Measurements from ENCODE around the gene MEIS1. TPM values are rescaled to one million over a fixed set of nuclear protein-coding genes. Genes with fewer than 3 reads are reported as not detected.

Gene MEIS1
- total RNA-seq, 1 experiment from 2014 or later: 0.66 TPM

DNA sequence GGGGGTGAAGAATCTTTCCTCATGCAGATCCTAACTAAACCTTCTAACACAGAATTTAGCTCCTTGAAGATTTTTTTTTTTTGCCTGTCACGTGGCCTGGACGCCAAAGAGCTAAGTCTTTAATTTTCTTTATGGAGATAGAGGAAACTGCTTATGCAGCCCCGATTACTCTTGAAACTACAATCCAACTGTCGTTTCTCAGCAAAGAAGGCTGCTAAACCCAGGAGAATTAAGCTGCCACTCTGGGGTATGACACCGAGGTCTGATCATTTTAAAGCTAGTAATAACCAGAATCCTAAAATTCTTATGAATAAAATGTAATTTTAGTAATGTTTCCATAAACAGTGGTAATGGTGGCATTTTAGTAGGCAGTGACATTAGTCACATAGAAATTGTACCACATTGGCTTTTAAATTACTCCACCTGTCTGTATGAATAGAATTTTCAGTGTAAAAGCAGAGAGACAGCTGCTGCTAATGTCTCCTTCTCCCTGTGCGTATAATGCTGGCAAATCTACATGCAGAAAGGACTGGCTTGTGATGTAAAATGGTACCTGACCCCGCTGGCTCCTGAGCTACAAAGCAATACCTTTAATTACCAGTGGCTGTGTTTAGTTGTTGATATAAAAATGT is 86.5 kb downstream of the MEIS1 start:
- Histone ChIP-seq H3K27me3 (ENCODE audit: insufficient read depth, low read length) (no peaks in the 10 kb centered on the region), H4K91ac (ENCODE audit: insufficient read length, low read depth, low read length) (no peak overlapping the region), H2BK120ac (ENCODE audit: low read depth, low read length, poor library complexity, severe bottlenecking) (no peak overlapping the region), H2BK12ac (ENCODE audit: insufficient read length, low read depth, low read length) (no peak overlapping the region), H3K14ac (ENCODE audit: insufficient read depth, low read length) (no peak overlapping the region), H3K18ac (ENCODE audit: insufficient read length, low read depth, low read length) (no peak overlapping the region), H2BK5ac (ENCODE audit: insufficient read length, low read length) (no peak overlapping the region), H3K79me2 (ENCODE audit: insufficient read depth, low read length) (no peaks in the 10 kb centered on the region), H3T11ph (ENCODE audit: low read length) (no peak overlapping the region), H3K27ac (ENCODE audit: insufficient read length, low read depth, low read length) (no peak overlapping the region), H3K4me1 (ENCODE audit: insufficient read depth, low read length) (peaks cover 3% of the 10 kb centered on the region; the same call in 1 of the 2 replicates), H2BK20ac (ENCODE audit: low read depth, low read length, poor library complexity, severe bottlenecking) (no peak overlapping the region), H3K23ac (ENCODE audit: insufficient read length, low read depth, low read length) (no peak overlapping the region), H2AK5ac (ENCODE audit: insufficient read length, low read length) (no peak overlapping the region), H3K79me1 (ENCODE audit: insufficient read depth, low read depth, low read length, poor library complexity, severe bottlenecking) (no peaks in the 10 kb centered on the region), H2AFZ (ENCODE audit: low read length) (no peak overlapping the region), H4K8ac (replicated peaks; ENCODE audit: insufficient read length, low read depth, low read length) (no peak overlapping the region), H2BK15ac (ENCODE audit: low read depth, low read length) (no peak overlapping the region), H3K56ac (ENCODE audit: insufficient read length, low read depth, low read length) (no peak overlapping the region), H3K23me2 (ENCODE audit: insufficient read length, low read depth, low read length, poor library complexity, severe bottlenecking) (no peaks in the 10 kb centered on the region), H4K5ac (ENCODE audit: insufficient read length, low read depth, low read length) (no peak overlapping the region), H3K4me2 (ENCODE audit: insufficient read depth, insufficient read length, low read length) (no peak overlapping the region), H3K9ac (ENCODE audit: extremely low read depth, insufficient read length, low read length) (no peak overlapping the region), H3K9me3 (ENCODE audit: control insufficient read depth, low read depth, low read length) (no peaks in the 10 kb centered on the region), H4K20me1 (ENCODE audit: control insufficient read depth, insufficient read depth, insufficient read length) (no peaks in the 10 kb centered on the region), H3K4ac (ENCODE audit: low read depth, low read length) (no peak overlapping the region)
- Mint-ChIP-seq H3K4me3 (no peak overlapping the region), H3K4me1 (peaks cover 23 to 30% of the 10 kb centered on the region in 2 experiments), H3K27me3 (ENCODE audit: low read depth) (no peaks in the 10 kb centered on the region), H3K9me3 (no peaks in the 10 kb centered on the region), H3K27ac (0 out of 7 replicates have a peak overlapping the region, but pooled peaks of 1 of the 3 experiments have one; percentile 60), H3K36me3 (ENCODE audit: insufficient read depth in 1 of 3, low read depth in 3 of 3) (no peaks in the 10 kb centered on the region)
- no CpG with 5 or more reads among the region's 7 CpGs for WGBS (ENCODE audit: extremely low coverage, insufficient read length, low lambda C conversion rate)
- no peak for TF ChIP-seq CTCF (conservative IDR thresholded peaks at IDR 0.05)
- DNase-seq: no peak

All from H9 (cell line).